Measurements from ENCODE around the gene WDFY2.
A peak's percentile ranks its signal among the peaks of the same experiment; 100 is the strongest.
"Not testable (repeated sequence)": the region's sequence is repeated elsewhere in the genome, so short reads cannot be mapped to it uniquely, and the experiment has no call there.

The WDFY2 gene

DNA sequence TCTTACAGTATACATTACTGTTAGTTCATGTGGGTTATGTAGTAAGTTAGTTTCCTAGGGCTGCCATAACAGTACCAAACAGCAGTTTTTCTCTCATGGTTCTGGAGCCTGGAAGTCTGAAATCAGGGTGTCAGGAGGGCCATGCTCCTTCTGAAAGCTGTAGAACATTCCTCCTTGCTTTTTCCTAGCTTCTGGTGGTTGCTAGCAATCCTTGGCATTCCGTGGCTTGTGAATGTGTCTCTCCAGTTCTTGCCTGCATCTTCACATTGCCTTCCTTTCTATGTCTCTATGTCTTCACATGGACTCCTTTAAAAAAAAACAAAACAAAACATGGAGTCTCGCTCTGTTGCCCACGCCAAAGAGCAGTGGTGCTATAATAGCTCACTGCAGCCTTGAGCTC is 95.4 kb downstream of the WDFY2 start:
- DNase-seq: no peak
- in situ Hi-C loops (cut with HindIII; ENCODE audit: low pct_ligation_motif_present, low pct_unique_long_range_greater_than_20kb, low sequenced_read_pairs): no loop called here

DNA sequence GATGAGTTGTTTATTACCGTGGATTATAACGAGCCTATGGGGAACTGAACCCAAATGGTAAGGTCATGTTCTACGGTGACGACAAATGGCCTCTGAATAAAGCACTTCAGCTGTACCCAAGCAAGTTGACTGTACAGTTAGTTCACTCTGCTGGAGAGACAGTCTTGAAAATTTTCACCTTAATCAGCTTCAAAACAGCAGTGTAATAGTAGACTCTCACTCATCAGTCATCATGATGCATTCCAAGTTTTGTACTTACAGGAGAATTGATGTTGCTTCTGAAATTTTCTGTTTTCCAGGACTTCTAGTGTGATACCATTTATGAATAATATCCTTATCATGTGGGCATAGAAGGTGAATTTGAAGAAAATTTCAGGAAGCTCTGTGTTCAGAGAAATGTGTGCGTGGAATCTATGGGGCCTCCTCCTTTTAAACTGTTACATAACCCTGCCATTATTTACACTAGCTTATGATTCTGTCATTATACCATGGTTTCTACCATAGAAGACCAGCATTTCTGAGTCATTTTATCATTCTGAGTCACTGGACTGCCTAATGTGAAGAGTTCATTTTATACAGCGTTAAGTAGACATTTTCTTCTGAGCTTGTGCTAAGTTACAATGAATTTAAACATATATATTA is 96.9 kb downstream of the WDFY2 start:
- in situ Hi-C loops (cut with HindIII; ENCODE audit: low pct_ligation_motif_present, low pct_unique_long_range_greater_than_20kb, low sequenced_read_pairs): no loop called here
- peak; percentile 41 for DNase-seq

- in situ Hi-C loops (cut with HindIII; ENCODE audit: low pct_ligation_motif_present, low pct_unique_long_range_greater_than_20kb, low sequenced_read_pairs): no loop called here
- DNase-seq: no peak
Measured at GRCh38 chr13:51682686-51683085, 98.4 kb downstream of the WDFY2 start.

- no peak for DNase-seq
- in situ Hi-C loops (cut with HindIII; ENCODE audit: low pct_ligation_motif_present, low pct_unique_long_range_greater_than_20kb, low sequenced_read_pairs): no loop called here
Measured at GRCh38 chr13:51683597-51683996, 99.3 kb downstream of the WDFY2 start.

- no peak for DNase-seq
- in situ Hi-C loops (cut with HindIII; ENCODE audit: low pct_ligation_motif_present, low pct_unique_long_range_greater_than_20kb, low sequenced_read_pairs): no loop called here
Measured at GRCh38 chr13:51684076-51684475, 99.8 kb downstream of the WDFY2 start.

DNA sequence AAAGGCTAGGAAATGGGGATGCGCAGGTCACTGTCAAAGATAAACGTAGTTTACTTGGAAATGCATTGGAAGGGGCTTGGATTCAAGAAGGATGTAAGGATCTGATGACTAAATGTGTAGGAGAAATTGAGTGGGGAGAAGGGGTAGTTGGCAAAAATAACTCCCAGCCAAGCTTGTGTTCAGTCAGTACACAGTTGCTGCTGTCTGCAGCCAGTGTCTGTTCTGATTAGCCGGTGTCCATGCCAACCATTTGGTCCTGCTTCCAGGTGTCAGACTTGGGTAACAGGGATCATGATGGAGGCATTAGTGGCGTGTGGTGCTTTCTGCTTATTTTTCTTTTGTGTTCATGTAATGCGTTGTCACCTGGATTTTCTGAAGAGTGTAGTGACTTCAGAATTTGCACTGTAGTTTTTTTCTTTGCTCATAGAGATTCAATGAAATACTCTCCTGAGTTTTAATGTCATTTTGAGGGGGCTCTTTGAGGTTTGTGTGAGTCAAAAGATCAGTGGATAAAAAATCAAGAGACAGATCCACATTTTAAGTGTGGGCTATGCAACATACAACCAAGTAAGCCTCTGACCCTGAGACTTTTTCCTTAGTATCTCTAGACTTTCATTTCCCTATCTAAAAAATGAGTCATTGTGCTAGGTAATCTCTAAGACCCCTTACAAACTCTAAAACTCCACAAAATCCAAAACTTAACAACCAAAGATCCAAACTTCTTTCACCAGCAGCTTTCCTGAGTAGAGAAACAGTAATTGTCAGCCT is 103.9 kb downstream of the WDFY2 start:
- in situ Hi-C loops (cut with HindIII; ENCODE audit: low pct_ligation_motif_present, low pct_unique_long_range_greater_than_20kb, low sequenced_read_pairs): no loop called here
- DNase-seq: no peak

- in situ Hi-C loops (cut with HindIII; ENCODE audit: low pct_ligation_motif_present, low pct_unique_long_range_greater_than_20kb, low sequenced_read_pairs): no loop called here
- no peak for DNase-seq
Measured at GRCh38 chr13:51688937-51689662, 104.8 kb downstream of the WDFY2 start.

- in situ Hi-C loops (cut with HindIII; ENCODE audit: low pct_ligation_motif_present, low pct_unique_long_range_greater_than_20kb, low sequenced_read_pairs): no loop called here
- DNase-seq: no peak
Measured at GRCh38 chr13:51689663-51689996, 105.4 kb downstream of the WDFY2 start.

DNA sequence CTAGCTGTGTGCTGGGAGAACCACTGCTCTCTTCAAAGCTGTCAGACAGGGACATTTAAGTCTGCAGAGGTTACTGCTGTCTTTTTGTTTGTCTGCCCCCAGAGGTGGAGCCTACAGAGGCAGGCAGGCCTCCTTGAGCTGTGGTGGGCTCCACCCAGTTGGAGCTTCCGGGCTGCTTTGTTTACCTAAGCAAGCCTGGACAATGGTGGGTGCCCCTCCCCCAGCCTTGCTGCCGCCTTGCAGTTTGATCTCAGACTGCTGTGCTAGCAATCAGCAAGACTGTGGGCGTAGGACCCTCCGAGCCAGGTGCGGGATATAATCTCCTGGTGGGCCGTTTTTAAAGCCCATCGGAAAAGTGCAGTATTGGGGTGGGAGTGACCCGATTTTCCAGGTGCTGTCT is 111.4 kb downstream of the WDFY2 start:
- DNase-seq; in situ Hi-C loops (cut with HindIII; ENCODE audit: low pct_ligation_motif_present, low pct_unique_long_range_greater_than_20kb, low sequenced_read_pairs): not testable (repeated sequence)

GRCh38 chr13:51697181-51697580 is 112.9 kb downstream of the WDFY2 start:
- in situ Hi-C loops (cut with HindIII; ENCODE audit: low pct_ligation_motif_present, low pct_unique_long_range_greater_than_20kb, low sequenced_read_pairs): no loop called here
- no peak for DNase-seq

GRCh38 chr13:51697855-51698254 is 113.6 kb downstream of the WDFY2 start:
- in situ Hi-C loops (cut with HindIII; ENCODE audit: low pct_ligation_motif_present, low pct_unique_long_range_greater_than_20kb, low sequenced_read_pairs): no loop called here
- DNase-seq: no peak

GRCh38 chr13:51698352-51698751 is 114.1 kb downstream of the WDFY2 start:
- no peak for DNase-seq
- in situ Hi-C loops (cut with HindIII; ENCODE audit: low pct_ligation_motif_present, low pct_unique_long_range_greater_than_20kb, low sequenced_read_pairs): no loop called here

- DNase-seq: no peak
- in situ Hi-C loops (cut with HindIII; ENCODE audit: low pct_ligation_motif_present, low pct_unique_long_range_greater_than_20kb, low sequenced_read_pairs): no loop called here
Measured at GRCh38 chr13:51704399-51705313, 120.4 kb downstream of the WDFY2 start.

DNA sequence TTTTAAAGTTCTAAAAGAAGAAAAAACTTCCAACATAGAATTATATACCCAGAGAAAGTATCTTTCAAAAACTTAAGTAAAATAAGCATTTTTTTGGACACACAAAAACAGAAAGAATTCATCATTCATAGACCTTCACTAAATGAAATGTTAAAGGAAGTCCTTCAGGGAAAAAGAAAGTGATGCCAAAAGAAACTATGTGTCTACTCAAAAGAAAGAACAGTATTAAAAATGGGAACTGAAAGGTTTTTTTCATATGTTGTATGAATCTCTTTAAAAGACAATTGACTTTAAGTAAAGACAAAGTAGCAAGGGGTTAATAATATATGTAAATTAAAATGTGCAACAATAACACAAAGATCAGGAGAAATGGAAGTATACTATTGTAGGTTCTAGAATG is 123.2 kb downstream of the WDFY2 start:
- DNase-seq: no peak
- in situ Hi-C loops (cut with HindIII; ENCODE audit: low pct_ligation_motif_present, low pct_unique_long_range_greater_than_20kb, low sequenced_read_pairs): no loop called here

- no peak for DNase-seq
- in situ Hi-C loops (cut with HindIII; ENCODE audit: low pct_ligation_motif_present, low pct_unique_long_range_greater_than_20kb, low sequenced_read_pairs): no loop called here
Measured at GRCh38 chr13:51713807-51714206, 129.5 kb downstream of the WDFY2 start.

DNA sequence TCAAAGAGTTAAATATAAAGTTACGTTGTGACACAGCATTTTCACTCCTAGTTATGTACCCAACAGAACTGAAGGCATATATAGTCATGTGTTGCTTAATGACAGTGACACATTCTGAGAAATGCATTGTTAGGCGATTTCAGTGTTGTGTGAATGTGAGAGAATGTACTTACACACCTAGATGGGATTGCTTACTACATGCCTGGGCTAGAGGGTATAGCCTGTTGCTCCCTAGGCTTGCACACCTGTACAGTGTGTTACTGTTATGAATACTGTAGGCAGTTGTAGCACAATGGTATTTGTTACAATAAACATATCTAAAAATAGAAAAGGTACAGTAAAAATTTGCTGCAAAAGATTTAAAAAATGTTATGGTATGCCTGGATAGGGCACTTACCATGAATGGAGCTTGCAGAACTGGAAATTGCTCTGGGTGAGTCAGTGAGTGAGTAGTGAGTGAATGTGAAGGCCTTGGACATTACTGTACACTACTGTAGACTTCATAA is 130.5 kb downstream of the WDFY2 start:
- DNase-seq: peak; percentile 7
- in situ Hi-C loops (cut with HindIII; ENCODE audit: low pct_ligation_motif_present, low pct_unique_long_range_greater_than_20kb, low sequenced_read_pairs): no loop called here

- DNase-seq: no peak
- in situ Hi-C loops (cut with HindIII; ENCODE audit: low pct_ligation_motif_present, low pct_unique_long_range_greater_than_20kb, low sequenced_read_pairs): no loop called here
Measured at GRCh38 chr13:51715613-51716012, 131.4 kb downstream of the WDFY2 start.

DNA sequence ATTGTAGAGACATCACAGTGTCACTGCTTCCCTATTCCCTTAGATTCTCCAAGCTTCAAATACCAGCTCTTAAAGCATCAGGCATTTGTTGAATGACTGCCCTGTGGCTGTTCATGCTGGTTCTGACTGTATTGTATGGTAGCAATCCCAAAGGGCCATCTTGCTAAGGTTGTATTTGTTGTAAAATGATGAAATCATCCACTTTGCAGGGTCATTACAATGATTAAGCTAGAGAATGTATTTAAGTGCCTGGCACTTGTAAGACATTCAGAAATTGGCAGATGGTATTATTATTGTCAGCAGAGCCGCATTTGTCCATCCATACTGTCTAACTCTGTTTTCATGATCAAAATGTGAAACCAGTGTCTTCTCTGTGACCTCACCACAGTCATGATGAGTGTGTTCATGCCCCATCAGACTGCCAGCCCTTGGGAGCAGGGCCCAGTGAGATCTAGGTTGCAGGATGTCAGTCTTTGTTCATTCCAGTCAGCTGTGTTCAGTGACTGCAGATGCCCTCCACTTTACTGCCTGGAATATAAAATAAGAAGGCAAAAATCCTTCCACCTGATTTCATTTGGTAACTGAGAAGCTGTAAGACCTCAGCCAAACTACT is 133.6 kb downstream of the WDFY2 start:
- in situ Hi-C loops (cut with HindIII; ENCODE audit: low pct_ligation_motif_present, low pct_unique_long_range_greater_than_20kb, low sequenced_read_pairs): no loop called here
- DNase-seq: no peak
